Endothelial cell of umbilical vein (primary cell): ENCODE results near the gene RASGRF1. TPM values are rescaled to one million over a fixed set of nuclear protein-coding genes. Genes with fewer than 3 reads are reported as not detected.

Experiments used
- BruUV-seq: library from RNA; stranded (reverse); fragments of 400-500 nt; replicated peaks from 2 replicates; lab custom pipeline; 2021; lab: Mats Ljungman, UMichigan
- CTCF ChIA-PET: fragments of 300-600, 350-600 bp; sonication (Branson Sonifier 250); formaldehyde crosslinking; loops from one replicate; lab custom pipeline; 2021; ENCODE audit warnings: antibody characterized with exemption, inconsistent platforms; lab: Charles Lee
- POLR2A ChIA-PET: fragments of 300-600, 350-600 bp; sonication (Branson Sonifier 250); formaldehyde crosslinking; loops from one replicate; lab custom pipeline; 2021; ENCODE audit warnings: antibody characterized with exemption, inconsistent platforms; lab: Charles Lee
- DNase-seq: peaks from one replicate; pipeline ENCODE4 v3.0.0-alpha.2; 2011; ENCODE audit warnings: low read depth, low spot score
- FAIRE-seq: peaks from 2 replicates; lab custom pipeline; 2011; peaks lifted over from hg19 to GRCh38; lab: Jason Lieb, UNC
- H2AFZ ChIP-seq: 2 replicates; pipeline ENCODE4 v1.6.0; 2012; ENCODE audit warnings: low read depth, low read length, control low read depth, inconsistent platforms
- H3K27ac ChIP-seq: 2 replicates; pipeline ENCODE4 v1.5.1; 2011; ENCODE audit warnings: low read depth, mild to moderate bottlenecking, control low read depth, low read length, moderate library complexity; ENCODE audit not compliant: insufficient read depth
- H3K27me3 ChIP-seq, 2 experiments: 2 replicates each; pipeline versions ENCODE4 v1.6.0 to v1.6.1; 2011; ENCODE audit warnings: low read length in 2 of 2, mixed read lengths in 1 of 2; ENCODE audit not compliant: control insufficient read depth in 2 of 2, insufficient read depth in 2 of 2
- H3K36me3 ChIP-seq, 2 experiments: 2 replicates in 1 of 2; 3 replicates in 1 of 2; pipeline ENCODE4 v1.5.1; 2011; ENCODE audit warnings: low read length in 2 of 2, mild to moderate bottlenecking in 1 of 2, moderate library complexity in 1 of 2; ENCODE audit not compliant: control insufficient read depth in 2 of 2, insufficient read depth in 2 of 2; ENCODE audit errors: extremely low read depth in 1 of 2
- H3K4me1 ChIP-seq: 3 replicates; pipeline ENCODE4 v1.5.1; 2011; ENCODE audit warnings: mild to moderate bottlenecking, low read length; ENCODE audit not compliant: control insufficient read depth, insufficient read depth; ENCODE audit errors: extremely low read depth
- H3K4me2 ChIP-seq: 2 replicates; pipeline ENCODE4 v1.6.1; 2011; ENCODE audit warnings: low read length, control low read depth, mixed read lengths; ENCODE audit not compliant: insufficient read depth
- H3K4me3 ChIP-seq, 3 experiments: fragments of 200-600 bp in 1 of 3; sonication (generic), shearing (Covaris generic) in 1 of 3; replicated peaks in 1 of 3; 2 replicates each; pipeline ENCODE4 v1.5.1; 2011 to 2016; ENCODE audit warnings: control low read depth in 3 of 3, low read length in 3 of 3, mild to moderate bottlenecking in 2 of 3, inconsistent platforms in 1 of 3, low read depth in 1 of 3, moderate library complexity in 1 of 3; ENCODE audit not compliant: insufficient read depth in 1 of 3
- H3K79me2 ChIP-seq: 2 replicates; pipeline ENCODE4 v1.6.0; 2012; ENCODE audit warnings: low read length, inconsistent platforms; ENCODE audit not compliant: control insufficient read depth, insufficient read depth
- H3K9ac ChIP-seq: replicated peaks from 2 replicates; pipeline ENCODE3; 2011; ENCODE audit warnings: low read length, control low read depth; ENCODE audit not compliant: insufficient read depth; ENCODE audit errors: extremely low read depth
- H3K9me1 ChIP-seq: replicated peaks from 3 replicates; pipeline ENCODE4 v1.6.0; 2011; ENCODE audit warnings: mild to moderate bottlenecking, low read length; ENCODE audit not compliant: control insufficient read depth, insufficient read depth; ENCODE audit errors: extremely low read depth
- H3K9me3 ChIP-seq: replicated peaks from 2 replicates; pipeline ENCODE4 v1.5.1; 2012; ENCODE audit warnings: low read length, inconsistent platforms; ENCODE audit not compliant: control insufficient read depth, insufficient read depth
- H4K20me1 ChIP-seq: replicated peaks from 2 replicates; pipeline ENCODE3; 2011; ENCODE audit warnings: mild to moderate bottlenecking, low read length; ENCODE audit not compliant: control insufficient read depth, insufficient read depth; ENCODE audit errors: extremely low read depth
- EZH2 ChIP-seq: IDR thresholded peaks from 2 replicates; pipeline ENCODE4 v1.6.1; 2012; ENCODE audit warnings: borderline replicate concordance, low read depth, mild to moderate bottlenecking, moderate library complexity, low read length, inconsistent platforms; ENCODE audit not compliant: severe bottlenecking
- FOS ChIP-seq: IDR thresholded peaks from 2 replicates; pipeline ENCODE4 v1.6.1; 2011; ENCODE audit warnings: mild to moderate bottlenecking, low read length, moderate library complexity, borderline replicate concordance; ENCODE audit not compliant: insufficient read depth
- GATA2 ChIP-seq: IDR thresholded peaks from 2 replicates; pipeline ENCODE4 v1.7.0; 2011; ENCODE audit warnings: low read depth, mild to moderate bottlenecking, moderate library complexity, mixed read lengths, low read length; ENCODE audit not compliant: insufficient read length, insufficient read depth
- JUN ChIP-seq: IDR thresholded peaks from 2 replicates; pipeline ENCODE4 v1.6.1; 2011; ENCODE audit warnings: borderline replicate concordance, low read depth; ENCODE audit not compliant: insufficient read length, insufficient read depth
- MYC ChIP-seq: IDR thresholded peaks from one replicate; pipeline ENCODE4 v1.6.1; 2011; ENCODE audit warnings: mild to moderate bottlenecking, low read depth, low read length
- POLR2A ChIP-seq: IDR thresholded peaks from 2 replicates; pipeline ENCODE4 v1.6.1; 2012; ENCODE audit warnings: low read depth, mild to moderate bottlenecking, control low read depth, low read length
- POLR2AphosphoS5 ChIP-seq: IDR thresholded peaks from 2 replicates; pipeline ENCODE4 v1.6.1; 2012; ENCODE audit warnings: low read depth, mild to moderate bottlenecking, control low read depth, low read length, moderate library complexity; ENCODE audit not compliant: insufficient read depth
- dilution Hi-C: fragments of 300-500 bp; cut with MboI; formaldehyde crosslinking; loops from one replicate; pipeline ENCODE4 v1.15.0; 2019; ENCODE audit warnings: low sequenced_read_pairs; ENCODE audit not compliant: extremely low pct_ligation_motif_present
- intact Hi-C: fragments of 100-400 bp; cut with micrococcal nuclease; formaldehyde crosslinking; loops from one replicate; pipeline ENCODE4 v1.10.0; 2022
- polyA plus RNA-seq, 4 experiments: library from polyadenylated mRNA; depleted of rRNA in 3 of 4; stranded (reverse) in 3 of 4; unstranded in 1 of 4; fragments of >200 nt; gene quantifications; 2 replicates each; pipeline versions ENCODE4 v1.2.1 to v1.2.3, GENCODE V29; 2011 to 2012; ENCODE audit warnings: missing spikeins in 1 of 4
- total RNA-seq: library from RNA; stranded (reverse); gene quantifications from 2 replicates; pipeline ENCODE4 v1.2.3, GENCODE V29; 2021
- TF ChIP-seq, protein P1 (sequence below): IDR thresholded peaks from 2 replicates; pipeline ENCODE4 v1.6.1; 2011; ENCODE audit not compliant: insufficient read depth, insufficient read length
- TF ChIP-seq, protein P2 (sequence below), 2 donors: IDR thresholded peaks; 1 replicate in 1 of 2; 2 replicates in 1 of 2; pipeline ENCODE4 v1.5.1; 2011; ENCODE audit warnings: low read length in 2 of 2, mild to moderate bottlenecking in 2 of 2, moderate library complexity in 2 of 2, control low read depth in 1 of 2, inconsistent platforms in 1 of 2, low read depth in 1 of 2; ENCODE audit not compliant: insufficient read depth in 1 of 2; ENCODE audit errors: extremely low read depth in 1 of 2

RASGRF1 gene
- total and polyA plus RNA-seq, 2 donors (not counting 3 experiments of a cell fraction or from before 2014, with no cell fraction given): 0.04 TPM; not detected in 1

DNA sequence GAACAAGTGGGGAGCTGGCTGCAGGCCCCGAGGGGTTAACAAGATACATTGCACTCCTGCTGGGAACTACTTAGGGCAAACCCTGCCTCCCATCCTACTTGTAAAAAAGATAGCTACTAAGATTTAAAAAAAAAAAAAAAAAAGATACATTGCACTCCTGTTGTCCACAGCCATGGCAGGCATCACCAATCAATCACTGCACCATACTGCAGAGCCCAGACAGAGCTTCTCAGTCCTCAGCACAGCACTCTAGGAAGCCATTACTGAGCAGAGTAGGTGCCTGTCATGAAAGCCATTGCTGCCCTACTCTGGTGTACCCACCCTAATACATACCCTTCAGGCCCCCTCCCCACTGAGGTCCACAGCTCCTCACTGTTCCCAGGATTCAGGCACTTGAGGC lies 64.8 kb downstream of the RASGRF1 start:
- Histone ChIP-seq H3K36me3 (no peaks in the 10 kb centered on the region), H3K4me2 (no peak overlapping the region), H3K79me2 (no peaks in the 10 kb centered on the region), H3K4me3 (no peak overlapping the region), H3K9me1 (no peaks in the 10 kb centered on the region), H4K20me1 (no peaks in the 10 kb centered on the region), H3K9ac (no peak overlapping the region), H3K9me3 (no peaks in the 10 kb centered on the region), H3K27me3 (no peaks in the 10 kb centered on the region), H3K27ac (no peak overlapping the region), H3K4me1 (no peaks in the 10 kb centered on the region), H2AFZ (no peak overlapping the region)
- ChIA-PET CTCF (interaction anchor here (0.6 to 10.4 kb wide), 5 partner anchors 46 to 159 kb away, joined by 3 to 390 read pairs (median 5); no protein-coding TSS in a partner anchor), POLR2A (no interaction called here)
- FAIRE-seq (no peak), DNase-seq (no peak)
- TF ChIP-seq JUN: no peak
- TF ChIP-seq, protein P1, sequence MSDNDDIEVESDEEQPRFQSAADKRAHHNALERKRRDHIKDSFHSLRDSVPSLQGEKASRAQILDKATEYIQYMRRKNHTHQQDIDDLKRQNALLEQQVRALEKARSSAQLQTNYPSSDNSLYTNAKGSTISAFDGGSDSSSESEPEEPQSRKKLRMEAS: no peak
- no peak for TF ChIP-seq POLR2A
- TF ChIP-seq MYC: no peak
- no peak for TF ChIP-seq POLR2AphosphoS5
- no peak for TF ChIP-seq EZH2
- TF ChIP-seq, protein P2, sequence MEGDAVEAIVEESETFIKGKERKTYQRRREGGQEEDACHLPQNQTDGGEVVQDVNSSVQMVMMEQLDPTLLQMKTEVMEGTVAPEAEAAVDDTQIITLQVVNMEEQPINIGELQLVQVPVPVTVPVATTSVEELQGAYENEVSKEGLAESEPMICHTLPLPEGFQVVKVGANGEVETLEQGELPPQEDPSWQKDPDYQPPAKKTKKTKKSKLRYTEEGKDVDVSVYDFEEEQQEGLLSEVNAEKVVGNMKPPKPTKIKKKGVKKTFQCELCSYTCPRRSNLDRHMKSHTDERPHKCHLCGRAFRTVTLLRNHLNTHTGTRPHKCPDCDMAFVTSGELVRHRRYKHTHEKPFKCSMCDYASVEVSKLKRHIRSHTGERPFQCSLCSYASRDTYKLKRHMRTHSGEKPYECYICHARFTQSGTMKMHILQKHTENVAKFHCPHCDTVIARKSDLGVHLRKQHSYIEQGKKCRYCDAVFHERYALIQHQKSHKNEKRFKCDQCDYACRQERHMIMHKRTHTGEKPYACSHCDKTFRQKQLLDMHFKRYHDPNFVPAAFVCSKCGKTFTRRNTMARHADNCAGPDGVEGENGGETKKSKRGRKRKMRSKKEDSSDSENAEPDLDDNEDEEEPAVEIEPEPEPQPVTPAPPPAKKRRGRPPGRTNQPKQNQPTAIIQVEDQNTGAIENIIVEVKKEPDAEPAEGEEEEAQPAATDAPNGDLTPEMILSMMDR (IDR thresholded peaks at IDR 0.05; ENCODE audit: extremely low read depth in 1 of 2, insufficient read depth in 1 of 2, low read depth in 1 of 2, low read length in 2 of 2): no peak
- no peak for TF ChIP-seq GATA2
- TF ChIP-seq FOS: no peak
- no TSS peak for BruUV-seq
- dilution Hi-C loops (no loop called here), intact Hi-C loops (no loop called here)
